GM12878 (cell line): ENCODE data around the gene RABL2B. TPM values are rescaled to one million over a fixed set of nuclear protein-coding genes. Genes with fewer than 3 reads are reported as not detected.

ENCODE experiments used
- ATAC-seq: fragments of 200-7000 bp; cut with Tn5 transposase; 3 replicates; pipeline ENCODE4 v1.9.1; 2020; ENCODE audit warnings: mild to moderate bottlenecking, moderate library complexity
- BruUV-seq: library from RNA; stranded (reverse); fragments of 400-500 nt; replicated peaks from 2 replicates; lab custom pipeline; 2021; lab: Mats Ljungman, UMichigan
- CTCF ChIA-PET: fragments of 300-600 bp; sonication (Branson Sonifier 250); formaldehyde crosslinking; extraction: SDS; loops from one replicate; lab custom pipeline; 2021; ENCODE audit warnings: inconsistent platforms; lab: Yijun Ruan, JAX
- POLR2A ChIA-PET: fragments of 350-600 bp; formaldehyde crosslinking; extraction: SDS; loops from one replicate; lab custom pipeline; 2021; ENCODE audit warnings: inconsistent platforms; lab: Charles Lee
- RAD21 ChIA-PET: fragments of 300-600 bp; sonication (Branson Sonifier 250); formaldehyde crosslinking; loops from one replicate; lab custom pipeline; 2023; ENCODE audit warnings: antibody characterized with exemption; ENCODE audit not compliant: unreplicated experiment; lab: Charles Lee
- SMC1A ChIA-PET: fragments of 300-600 bp; sonication (Branson Sonifier 250); formaldehyde crosslinking; loops from one replicate; lab custom pipeline; 2023; ENCODE audit not compliant: unreplicated experiment, uncharacterized antibody; lab: Charles Lee
- DNase-seq: peaks from one replicate; pipeline ENCODE4 v3.0.0-alpha.2; 2011; ENCODE audit warnings: low read depth, low spot score
- FAIRE-seq: peaks from 3 replicates; lab custom pipeline; 2011; peaks lifted over from hg19 to GRCh38; lab: Jason Lieb, UNC
- H2AFZ ChIP-seq: 2 replicates; pipeline ENCODE4 v1.6.0; 2011; ENCODE audit warnings: low read depth, low read length, control low read depth; ENCODE audit not compliant: control insufficient read depth
- H3K27ac ChIP-seq: 2 replicates; pipeline ENCODE4 v1.5.1; 2011; ENCODE audit warnings: control low read depth; ENCODE audit not compliant: control insufficient read depth, insufficient read depth
- H3K27me3 ChIP-seq, 2 experiments: replicated peaks in 1 of 2; 2 replicates each; pipeline versions ENCODE4 v1.6.0 to v1.6.1; 2011; ENCODE audit warnings: low read length in 1 of 2; ENCODE audit not compliant: control insufficient read depth in 2 of 2, insufficient read depth in 2 of 2
- H3K36me3 ChIP-seq, 2 experiments: 2 replicates each; pipeline ENCODE4 v1.5.1; 2011; ENCODE audit warnings: low read length in 1 of 2; ENCODE audit not compliant: control insufficient read depth in 2 of 2, insufficient read depth in 2 of 2
- H3K4me1 ChIP-seq: 2 replicates; pipeline ENCODE4 v1.6.1; 2011; ENCODE audit warnings: mild to moderate bottlenecking, low read length, moderate library complexity, mixed read lengths; ENCODE audit not compliant: control insufficient read depth, insufficient read depth
- H3K4me2 ChIP-seq: 2 replicates; pipeline ENCODE4 v1.6.0; 2011; ENCODE audit warnings: control low read depth; ENCODE audit not compliant: control insufficient read depth, insufficient read depth
- H3K4me3 ChIP-seq: fragments of 200-600 bp; sonication (generic); 2 replicates; pipeline ENCODE4 v1.5.1; 2016
- H3K79me2 ChIP-seq: 2 replicates; pipeline ENCODE4 v1.6.0; 2011; ENCODE audit warnings: low read length; ENCODE audit not compliant: control insufficient read depth, insufficient read depth
- H3K9ac ChIP-seq: 2 replicates; pipeline ENCODE4 v1.8.0; 2011; ENCODE audit warnings: low read length, control low read depth, mixed read lengths; ENCODE audit not compliant: control insufficient read depth, insufficient read depth
- H3K9me3 ChIP-seq: replicated peaks from 3 replicates; pipeline ENCODE4 v1.5.1; 2011; ENCODE audit warnings: mild to moderate bottlenecking, low read length; ENCODE audit not compliant: control insufficient read depth, insufficient read depth
- H4K20me1 ChIP-seq: 2 replicates; pipeline ENCODE4 v1.6.0; 2011; ENCODE audit not compliant: control insufficient read depth, insufficient read depth
- ATF2 ChIP-seq: IDR thresholded peaks from 2 replicates; pipeline ENCODE4 v1.6.1; 2012; ENCODE audit warnings: low read length, inconsistent platforms
- CEBPB ChIP-seq, 2 experiments: fragments of 150-350 bp in 1 of 2; IDR thresholded peaks; 2 replicates each; pipeline ENCODE4 v1.6.1; 2012 to 2014; ENCODE audit warnings: low read depth in 2 of 2, low read length in 2 of 2, borderline replicate concordance in 1 of 2, inconsistent platforms in 1 of 2
- FOXM1 ChIP-seq: IDR thresholded peaks from 2 replicates; pipeline ENCODE4 v1.6.1; 2012; ENCODE audit warnings: low read depth, mild to moderate bottlenecking, inconsistent platforms, low read length, moderate library complexity
- HDAC2 ChIP-seq: fragments of 200-600 bp; sonication (generic); IDR thresholded peaks from 2 replicates; pipeline ENCODE4 v1.6.1; 2017
- IKZF2 ChIP-seq, 2 experiments: fragments of 450-650 bp; IDR thresholded peaks; 2 replicates each; pipeline ENCODE4 v1.6.1; 2017; ENCODE audit warnings: mild to moderate bottlenecking in 2 of 2, moderate library complexity in 2 of 2
- JUND ChIP-seq: IDR thresholded peaks from 2 replicates; pipeline ENCODE4 v1.6.1; 2012; ENCODE audit warnings: low read depth, mild to moderate bottlenecking, low read length, improper control_type of control experiment, moderate library complexity
- KDM1A ChIP-seq: fragments of 200-600 bp; sonication (generic); IDR thresholded peaks from 2 replicates; pipeline ENCODE4 v1.6.1; 2016; ENCODE audit warnings: borderline replicate concordance
- KLF5 ChIP-seq: fragments of 450-650 bp; IDR thresholded peaks from 2 replicates; pipeline ENCODE4 v1.6.1; 2014; ENCODE audit warnings: mild to moderate bottlenecking; ENCODE audit not compliant: partially characterized antibody
- TARDBP ChIP-seq: IDR thresholded peaks from 2 replicates; pipeline ENCODE4 v1.6.1; 2016; ENCODE audit warnings: borderline replicate concordance
- WGBS: methylation state at CpG from one replicate; pipeline ENCODE4 v1.1.6; 2016; ENCODE audit warnings: low lambda C conversion rate; ENCODE audit not compliant: insufficient replicate concordance, insufficient coverage; ENCODE audit errors: missing lambda C conversion rate; 5-methylcytosine and 5-hydroxymethylcytosine counted together
- in situ Hi-C: fragments of 300-500 bp; cut with MboI; formaldehyde crosslinking; loops from 9 replicates; pipeline ENCODE4 v1.14.3; 2018; ENCODE audit warnings: mixed read lengths
- intact Hi-C: fragments of 100-400 bp; cut with micrococcal nuclease; formaldehyde crosslinking; loops from one replicate; pipeline ENCODE4 v1.14.2; 2022; ENCODE audit not compliant: unreplicated experiment
- polyA plus RNA-seq, 11 experiments: library from polyadenylated mRNA; depleted of rRNA in 4 of 11; unstranded in 6 of 11; stranded (reverse) in 5 of 11; fragments of >200 nt; fragmentation: Nextera tagmentation in 4 of 11; fragmentation: Illumina TruSeq in 1 of 11; extraction: Ambion mirVana in 4 of 11; extraction: Trizol in 1 of 11; gene quantifications; 1 replicate in 1 of 11; 2 replicates in 10 of 11; pipeline versions ENCODE4 v1.2.1 to v1.2.3, GENCODE V29; 2011 to 2016; ENCODE audit warnings: inconsistent platforms in 2 of 11, missing spikeins in 2 of 11, low read depth in 1 of 11
- total RNA-seq, 4 experiments: library from RNA; depleted of rRNA in 3 of 4; stranded (reverse); fragments of >200 nt in 3 of 4; fragmentation: Illumina TruSeq in 1 of 4; extraction: Trizol in 1 of 4; gene quantifications; 2 replicates each; pipeline versions ENCODE4 v1.2.1 to v1.2.3, GENCODE V29; 2013 to 2021

The RABL2B gene
- total and polyA plus RNA-seq, 10 of the 15 experiments (the other 5 are each of a cell fraction or from before 2014, with no cell fraction given): 3.1 to 27.4 (median 14.4) TPM

GRCh38 chr22:50734986-50735738, 48.3 kb downstream of the RABL2B start:
- no peaks in the 10 kb centered on the region for H3K36me3 ChIP-seq
- FAIRE-seq (no peak), ATAC-seq (no peak), DNase-seq (no peak)
- H3K9me3 ChIP-seq: no peaks in the 10 kb centered on the region
- ChIA-PET CTCF (no interaction called here), SMC1A (no interaction called here), POLR2A (interaction anchor here (0.7 kb wide), 1 partner anchor 11 kb away, joined by 3 read pairs; no protein-coding TSS in a partner anchor), RAD21 (no interaction called here)
- no peak for TF ChIP-seq KDM1A
- TF ChIP-seq JUND: no peak
- no peak overlapping the region for H2AFZ ChIP-seq
- BruUV-seq: no TSS peak
- H3K4me1 ChIP-seq: no peaks in the 10 kb centered on the region
- in situ Hi-C loops: no loop called here
- 19% methylated on average over 13 of the region's 13 CpGs for WGBS
- no peak overlapping the region for H3K9ac ChIP-seq
- H3K27ac ChIP-seq: no peak overlapping the region
- H3K27me3 ChIP-seq: no peaks in the 10 kb centered on the region; a peak in 3 of 4 replicates
- no peak overlapping the region for H3K4me3 ChIP-seq
- H4K20me1 ChIP-seq: no peaks in the 10 kb centered on the region
- H3K79me2 ChIP-seq: no peaks in the 10 kb centered on the region
- intact Hi-C loops: no loop called here
- no peak overlapping the region for H3K4me2 ChIP-seq

DNA sequence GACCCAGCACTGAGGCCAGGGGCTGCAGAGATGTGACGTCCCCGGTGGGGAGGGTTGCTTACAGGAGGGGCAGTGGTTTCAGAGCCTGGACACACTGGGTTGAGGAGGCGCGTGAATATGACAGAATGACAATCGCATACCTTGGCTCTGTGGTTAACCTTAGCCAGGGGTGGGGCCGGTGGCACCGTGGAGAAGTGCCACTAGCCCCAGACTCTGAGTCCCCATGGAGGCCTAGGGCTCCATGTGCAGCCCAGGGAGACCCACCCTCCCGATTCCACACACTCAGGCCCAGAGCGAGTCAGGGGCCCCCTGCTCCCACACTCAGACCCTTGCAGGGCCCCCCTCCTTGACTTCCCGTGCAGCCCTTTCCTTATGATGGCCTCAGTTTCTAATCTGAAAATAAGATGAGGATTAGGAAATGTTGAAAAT, 49.1 kb downstream of the RABL2B start:
- in situ Hi-C loops: no loop called here
- H3K27ac ChIP-seq: no peak overlapping the region
- no TSS peak for BruUV-seq
- no peaks in the 10 kb centered on the region for H3K4me1 ChIP-seq
- no peak overlapping the region for H3K4me3 ChIP-seq
- no peaks in the 10 kb centered on the region for H3K36me3 ChIP-seq
- no peaks in the 10 kb centered on the region for H3K79me2 ChIP-seq
- H3K4me2 ChIP-seq: no peak overlapping the region
- FAIRE-seq (no peak), ATAC-seq (no peak), DNase-seq (no peak)
- CTCF ChIA-PET: no interaction called here
- H3K9me3 ChIP-seq: no peaks in the 10 kb centered on the region
- RAD21 ChIA-PET: no interaction called here
- no peaks in the 10 kb centered on the region; a peak in 3 of 4 replicates for H3K27me3 ChIP-seq
- no peak overlapping the region for H2AFZ ChIP-seq
- WGBS: 33% methylated on average over 9 of the region's 10 CpGs
- SMC1A ChIA-PET: no interaction called here
- H3K9ac ChIP-seq: no peak overlapping the region
- TF ChIP-seq ATF2 (no peak), HDAC2 (no peak), FOXM1 (no peak), TARDBP (no peak), CEBPB (IDR thresholded peaks at IDR 0.05; ENCODE audit: borderline replicate concordance in 1 of 2, low read depth in 2 of 2, low read length in 2 of 2) (no peak), KLF5 (no peak), IKZF2 (IDR thresholded peaks at IDR 0.05) (no peak)
- intact Hi-C loops: no loop called here
- no peaks in the 10 kb centered on the region for H4K20me1 ChIP-seq
- POLR2A ChIA-PET: interaction anchor here (0.5 kb wide), 1 partner anchor 352 kb away, joined by 3 read pairs; no protein-coding TSS in a partner anchor
